ENCODE data around the gene TENT4A. TPM values are rescaled to one million over a fixed set of nuclear protein-coding genes. Genes with fewer than 3 reads are reported as not detected.

Gene TENT4A
- total RNA-seq, 1 experiment from 2014 or later = 29.2 TPM

DNA sequence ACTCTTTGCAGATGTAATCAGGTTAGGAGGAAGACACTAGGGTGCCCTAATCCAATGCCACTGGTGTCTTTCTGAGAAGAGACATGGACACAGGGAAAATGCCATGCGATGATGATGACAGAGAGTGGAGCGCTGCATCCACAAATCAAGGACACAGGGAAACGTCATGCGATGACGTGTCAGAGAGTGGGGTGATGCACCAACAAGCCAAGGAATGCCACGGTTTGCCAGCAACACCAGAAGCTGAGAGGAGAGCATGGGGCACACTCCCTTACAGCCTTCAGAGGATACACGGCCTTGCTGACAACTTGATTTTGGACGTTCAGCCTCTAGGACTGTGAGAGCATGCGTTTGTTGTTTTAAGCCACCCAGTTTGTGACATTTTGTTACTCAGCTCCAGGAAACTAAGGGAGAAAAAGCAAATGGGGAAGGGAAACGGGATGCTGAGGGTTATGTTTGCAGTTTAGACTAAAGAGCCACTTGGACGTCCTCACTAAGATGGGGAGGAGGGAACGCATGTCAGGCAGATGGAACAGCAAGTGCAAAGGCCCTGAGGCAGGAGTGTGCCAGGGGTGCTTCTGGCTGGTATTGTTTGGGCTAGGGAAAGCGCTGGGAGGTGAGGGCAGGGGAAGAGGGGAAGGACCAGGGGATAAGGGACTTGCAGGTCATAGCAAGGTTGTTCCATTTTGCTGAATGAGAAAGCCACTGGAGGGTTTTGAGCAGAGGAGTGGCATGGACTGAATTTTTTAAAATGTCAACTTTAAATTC lies 2.5 kb upstream of the TENT4A start (continued):
- TF ChIP-seq, protein P1, sequence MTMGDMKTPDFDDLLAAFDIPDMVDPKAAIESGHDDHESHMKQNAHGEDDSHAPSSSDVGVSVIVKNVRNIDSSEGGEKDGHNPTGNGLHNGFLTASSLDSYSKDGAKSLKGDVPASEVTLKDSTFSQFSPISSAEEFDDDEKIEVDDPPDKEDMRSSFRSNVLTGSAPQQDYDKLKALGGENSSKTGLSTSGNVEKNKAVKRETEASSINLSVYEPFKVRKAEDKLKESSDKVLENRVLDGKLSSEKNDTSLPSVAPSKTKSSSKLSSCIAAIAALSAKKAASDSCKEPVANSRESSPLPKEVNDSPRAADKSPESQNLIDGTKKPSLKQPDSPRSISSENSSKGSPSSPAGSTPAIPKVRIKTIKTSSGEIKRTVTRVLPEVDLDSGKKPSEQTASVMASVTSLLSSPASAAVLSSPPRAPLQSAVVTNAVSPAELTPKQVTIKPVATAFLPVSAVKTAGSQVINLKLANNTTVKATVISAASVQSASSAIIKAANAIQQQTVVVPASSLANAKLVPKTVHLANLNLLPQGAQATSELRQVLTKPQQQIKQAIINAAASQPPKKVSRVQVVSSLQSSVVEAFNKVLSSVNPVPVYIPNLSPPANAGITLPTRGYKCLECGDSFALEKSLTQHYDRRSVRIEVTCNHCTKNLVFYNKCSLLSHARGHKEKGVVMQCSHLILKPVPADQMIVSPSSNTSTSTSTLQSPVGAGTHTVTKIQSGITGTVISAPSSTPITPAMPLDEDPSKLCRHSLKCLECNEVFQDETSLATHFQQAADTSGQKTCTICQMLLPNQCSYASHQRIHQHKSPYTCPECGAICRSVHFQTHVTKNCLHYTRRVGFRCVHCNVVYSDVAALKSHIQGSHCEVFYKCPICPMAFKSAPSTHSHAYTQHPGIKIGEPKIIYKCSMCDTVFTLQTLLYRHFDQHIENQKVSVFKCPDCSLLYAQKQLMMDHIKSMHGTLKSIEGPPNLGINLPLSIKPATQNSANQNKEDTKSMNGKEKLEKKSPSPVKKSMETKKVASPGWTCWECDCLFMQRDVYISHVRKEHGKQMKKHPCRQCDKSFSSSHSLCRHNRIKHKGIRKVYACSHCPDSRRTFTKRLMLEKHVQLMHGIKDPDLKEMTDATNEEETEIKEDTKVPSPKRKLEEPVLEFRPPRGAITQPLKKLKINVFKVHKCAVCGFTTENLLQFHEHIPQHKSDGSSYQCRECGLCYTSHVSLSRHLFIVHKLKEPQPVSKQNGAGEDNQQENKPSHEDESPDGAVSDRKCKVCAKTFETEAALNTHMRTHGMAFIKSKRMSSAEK (CRISPR knock-in tag; IDR thresholded peaks at IDR 0.05; ENCODE audit: borderline replicate concordance) = no peak
- TF ChIP-seq CTCF (IDR thresholded peaks at IDR 0.05) (no peak), PREB (CRISPR knock-in tag; IDR thresholded peaks at IDR 0.05; ENCODE audit: borderline replicate concordance) (no peak), ETV6 (CRISPR knock-in tag; IDR thresholded peaks at IDR 0.05) (no peak), ZNF396 (CRISPR knock-in tag; IDR thresholded peaks at IDR 0.05; ENCODE audit: borderline replicate concordance) (no peak), KAT7 (CRISPR knock-in tag; IDR thresholded peaks at IDR 0.05; ENCODE audit: borderline replicate concordance) (no peak), SOX15 (CRISPR knock-in tag; IDR thresholded peaks at IDR 0.05) (no peak), ZMAT4 (CRISPR knock-in tag; IDR thresholded peaks at IDR 0.05) (no peak), IRF1 (CRISPR knock-in tag; IDR thresholded peaks at IDR 0.05) (no peak), ZBTB21 (CRISPR knock-in tag; IDR thresholded peaks at IDR 0.05; ENCODE audit: borderline replicate concordance) (no peak), EMX1 (CRISPR knock-in tag; IDR thresholded peaks at IDR 0.05) (no peak), ZNF263 (CRISPR knock-in tag; IDR thresholded peaks at IDR 0.05; ENCODE audit: low read depth) (no peak)
- TF ChIP-seq, protein P2, sequence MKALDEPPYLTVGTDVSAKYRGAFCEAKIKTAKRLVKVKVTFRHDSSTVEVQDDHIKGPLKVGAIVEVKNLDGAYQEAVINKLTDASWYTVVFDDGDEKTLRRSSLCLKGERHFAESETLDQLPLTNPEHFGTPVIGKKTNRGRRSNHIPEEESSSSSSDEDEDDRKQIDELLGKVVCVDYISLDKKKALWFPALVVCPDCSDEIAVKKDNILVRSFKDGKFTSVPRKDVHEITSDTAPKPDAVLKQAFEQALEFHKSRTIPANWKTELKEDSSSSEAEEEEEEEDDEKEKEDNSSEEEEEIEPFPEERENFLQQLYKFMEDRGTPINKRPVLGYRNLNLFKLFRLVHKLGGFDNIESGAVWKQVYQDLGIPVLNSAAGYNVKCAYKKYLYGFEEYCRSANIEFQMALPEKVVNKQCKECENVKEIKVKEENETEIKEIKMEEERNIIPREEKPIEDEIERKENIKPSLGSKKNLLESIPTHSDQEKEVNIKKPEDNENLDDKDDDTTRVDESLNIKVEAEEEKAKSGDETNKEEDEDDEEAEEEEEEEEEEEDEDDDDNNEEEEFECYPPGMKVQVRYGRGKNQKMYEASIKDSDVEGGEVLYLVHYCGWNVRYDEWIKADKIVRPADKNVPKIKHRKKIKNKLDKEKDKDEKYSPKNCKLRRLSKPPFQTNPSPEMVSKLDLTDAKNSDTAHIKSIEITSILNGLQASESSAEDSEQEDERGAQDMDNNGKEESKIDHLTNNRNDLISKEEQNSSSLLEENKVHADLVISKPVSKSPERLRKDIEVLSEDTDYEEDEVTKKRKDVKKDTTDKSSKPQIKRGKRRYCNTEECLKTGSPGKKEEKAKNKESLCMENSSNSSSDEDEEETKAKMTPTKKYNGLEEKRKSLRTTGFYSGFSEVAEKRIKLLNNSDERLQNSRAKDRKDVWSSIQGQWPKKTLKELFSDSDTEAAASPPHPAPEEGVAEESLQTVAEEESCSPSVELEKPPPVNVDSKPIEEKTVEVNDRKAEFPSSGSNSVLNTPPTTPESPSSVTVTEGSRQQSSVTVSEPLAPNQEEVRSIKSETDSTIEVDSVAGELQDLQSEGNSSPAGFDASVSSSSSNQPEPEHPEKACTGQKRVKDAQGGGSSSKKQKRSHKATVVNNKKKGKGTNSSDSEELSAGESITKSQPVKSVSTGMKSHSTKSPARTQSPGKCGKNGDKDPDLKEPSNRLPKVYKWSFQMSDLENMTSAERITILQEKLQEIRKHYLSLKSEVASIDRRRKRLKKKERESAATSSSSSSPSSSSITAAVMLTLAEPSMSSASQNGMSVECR (CRISPR knock-in tag; IDR thresholded peaks at IDR 0.05; ENCODE audit: borderline replicate concordance) = no peak
- TF ChIP-seq, protein P3, sequence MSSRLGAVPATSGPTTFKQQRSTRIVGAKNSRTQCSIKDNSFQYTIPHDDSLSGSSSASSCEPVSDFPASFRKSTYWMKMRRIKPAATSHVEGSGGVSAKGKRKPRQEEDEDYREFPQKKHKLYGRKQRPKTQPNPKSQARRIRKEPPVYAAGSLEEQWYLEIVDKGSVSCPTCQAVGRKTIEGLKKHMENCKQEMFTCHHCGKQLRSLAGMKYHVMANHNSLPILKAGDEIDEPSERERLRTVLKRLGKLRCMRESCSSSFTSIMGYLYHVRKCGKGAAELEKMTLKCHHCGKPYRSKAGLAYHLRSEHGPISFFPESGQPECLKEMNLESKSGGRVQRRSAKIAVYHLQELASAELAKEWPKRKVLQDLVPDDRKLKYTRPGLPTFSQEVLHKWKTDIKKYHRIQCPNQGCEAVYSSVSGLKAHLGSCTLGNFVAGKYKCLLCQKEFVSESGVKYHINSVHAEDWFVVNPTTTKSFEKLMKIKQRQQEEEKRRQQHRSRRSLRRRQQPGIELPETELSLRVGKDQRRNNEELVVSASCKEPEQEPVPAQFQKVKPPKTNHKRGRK (CRISPR knock-in tag; IDR thresholded peaks at IDR 0.05; ENCODE audit: borderline replicate concordance) = no peak
- TF ChIP-seq, protein P4, sequence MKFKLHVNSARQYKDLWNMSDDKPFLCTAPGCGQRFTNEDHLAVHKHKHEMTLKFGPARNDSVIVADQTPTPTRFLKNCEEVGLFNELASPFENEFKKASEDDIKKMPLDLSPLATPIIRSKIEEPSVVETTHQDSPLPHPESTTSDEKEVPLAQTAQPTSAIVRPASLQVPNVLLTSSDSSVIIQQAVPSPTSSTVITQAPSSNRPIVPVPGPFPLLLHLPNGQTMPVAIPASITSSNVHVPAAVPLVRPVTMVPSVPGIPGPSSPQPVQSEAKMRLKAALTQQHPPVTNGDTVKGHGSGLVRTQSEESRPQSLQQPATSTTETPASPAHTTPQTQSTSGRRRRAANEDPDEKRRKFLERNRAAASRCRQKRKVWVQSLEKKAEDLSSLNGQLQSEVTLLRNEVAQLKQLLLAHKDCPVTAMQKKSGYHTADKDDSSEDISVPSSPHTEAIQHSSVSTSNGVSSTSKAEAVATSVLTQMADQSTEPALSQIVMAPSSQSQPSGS (CRISPR knock-in tag; IDR thresholded peaks at IDR 0.05; ENCODE audit: borderline replicate concordance, low read depth) = no peak

Measured in WTC11 (cell line).